Measurements from ENCODE around the gene GRIK3. TPM values are rescaled to one million over a fixed set of nuclear protein-coding genes. Genes with fewer than 3 reads are reported as not detected.

GRIK3 gene
- total RNA-seq, 1 experiment from 2014 or later: not detected

DNA sequence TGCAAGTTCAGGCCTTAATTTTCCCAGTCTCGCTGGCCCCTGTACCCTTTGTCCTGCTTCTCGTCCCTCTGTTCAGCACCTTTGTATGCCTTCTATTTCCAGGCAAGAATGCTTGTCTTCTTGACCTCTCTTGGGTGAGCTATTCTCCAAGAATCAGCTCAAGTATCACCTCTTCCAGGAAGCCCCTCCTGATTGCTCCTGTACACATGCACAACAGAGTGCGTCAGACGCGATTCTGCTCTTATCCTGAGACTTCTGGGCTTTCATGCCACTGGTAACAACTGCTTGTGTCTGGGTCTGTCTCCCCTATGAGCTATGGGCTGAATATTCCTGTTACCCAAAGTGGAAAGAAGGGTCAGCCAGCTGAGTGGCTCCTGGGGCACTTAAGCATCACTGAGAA lies 170.8 kb downstream of the GRIK3 start:
- Histone ChIP-seq H2AFZ (ENCODE audit: low read length) (no peak overlapping the region), H3K27ac (ENCODE audit: low read length) (no peak overlapping the region), H3K4me2 (ENCODE audit: low read length) (no peak overlapping the region), H3K9me3 (ENCODE audit: low read length) (no peaks in the 10 kb centered on the region), H3K4me1 (ENCODE audit: insufficient read depth, low read length) (no peaks in the 10 kb centered on the region), H3K27me3 (ENCODE audit: low read length) (peaks cover 24% of the 10 kb centered on the region), H4K20me1 (ENCODE audit: low read length) (no peaks in the 10 kb centered on the region), H3K79me2 (ENCODE audit: low read length) (no peaks in the 10 kb centered on the region), H3K36me3 (ENCODE audit: low read depth, low read length) (no peaks in the 10 kb centered on the region), H3F3A (ENCODE audit: low read length, unreplicated experiment) (no peaks in the 10 kb centered on the region), H3K9ac (ENCODE audit: low read length) (no peak overlapping the region), H3K4me3 (ENCODE audit: low read length) (no peak overlapping the region), H3K9me2 (replicated peaks; ENCODE audit: low read length) (no peaks in the 10 kb centered on the region)
- no peak for DNase-seq
- ChIA-PET CTCF (no interaction called here), POLR2A (ENCODE audit: unreplicated experiment) (no interaction called here)
- intact Hi-C loops (cut with micrococcal nuclease): no loop called here
- TF ChIP-seq, protein P1, sequence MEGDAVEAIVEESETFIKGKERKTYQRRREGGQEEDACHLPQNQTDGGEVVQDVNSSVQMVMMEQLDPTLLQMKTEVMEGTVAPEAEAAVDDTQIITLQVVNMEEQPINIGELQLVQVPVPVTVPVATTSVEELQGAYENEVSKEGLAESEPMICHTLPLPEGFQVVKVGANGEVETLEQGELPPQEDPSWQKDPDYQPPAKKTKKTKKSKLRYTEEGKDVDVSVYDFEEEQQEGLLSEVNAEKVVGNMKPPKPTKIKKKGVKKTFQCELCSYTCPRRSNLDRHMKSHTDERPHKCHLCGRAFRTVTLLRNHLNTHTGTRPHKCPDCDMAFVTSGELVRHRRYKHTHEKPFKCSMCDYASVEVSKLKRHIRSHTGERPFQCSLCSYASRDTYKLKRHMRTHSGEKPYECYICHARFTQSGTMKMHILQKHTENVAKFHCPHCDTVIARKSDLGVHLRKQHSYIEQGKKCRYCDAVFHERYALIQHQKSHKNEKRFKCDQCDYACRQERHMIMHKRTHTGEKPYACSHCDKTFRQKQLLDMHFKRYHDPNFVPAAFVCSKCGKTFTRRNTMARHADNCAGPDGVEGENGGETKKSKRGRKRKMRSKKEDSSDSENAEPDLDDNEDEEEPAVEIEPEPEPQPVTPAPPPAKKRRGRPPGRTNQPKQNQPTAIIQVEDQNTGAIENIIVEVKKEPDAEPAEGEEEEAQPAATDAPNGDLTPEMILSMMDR (conservative IDR thresholded peaks at IDR 0.05; ENCODE audit: low read depth, low read length): no peak
- TF ChIP-seq EZH2 (IDR thresholded peaks at IDR 0.05; ENCODE audit: low read length, unreplicated experiment): no peak
- TF ChIP-seq EZH2phosphoT487 (IDR thresholded peaks at IDR 0.05; ENCODE audit: borderline replicate concordance, low read length): no peak
- ATAC-seq: no peak
- BruUV-seq (replicated peaks): no TSS peak

DNA sequence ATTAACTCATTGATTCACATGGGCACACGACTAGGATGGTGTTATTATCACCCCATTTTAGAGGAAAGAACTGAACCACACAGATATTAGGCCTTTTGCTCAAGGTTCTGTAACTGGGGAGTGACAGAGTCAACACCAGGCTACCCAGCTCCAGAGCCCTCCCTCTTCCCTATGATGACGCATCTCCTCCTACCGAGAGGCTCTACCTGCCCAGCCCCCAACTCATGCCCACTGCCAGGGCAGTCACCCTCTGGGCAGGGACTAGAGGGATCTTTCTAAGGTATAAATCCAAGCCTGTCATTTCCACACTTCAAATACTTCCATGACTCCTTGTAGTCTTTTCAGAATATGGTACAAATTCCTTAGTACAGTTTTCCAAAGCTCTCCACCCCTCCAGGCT lies 171.3 kb downstream of the GRIK3 start:
- BruUV-seq (replicated peaks): no TSS peak
- intact Hi-C loops (cut with micrococcal nuclease): no loop called here
- no peaks in the 10 kb centered on the region for H3K36me3 ChIP-seq (ENCODE audit: low read depth, low read length)
- no peak overlapping the region for H3K4me3 ChIP-seq (ENCODE audit: low read length)
- ATAC-seq (no peak), DNase-seq (no peak)
- no peak overlapping the region for H2AFZ ChIP-seq (ENCODE audit: low read length)
- ChIA-PET CTCF (no interaction called here), POLR2A (ENCODE audit: unreplicated experiment) (no interaction called here)
- no peak overlapping the region for H3K27ac ChIP-seq (ENCODE audit: low read length)
- no peaks in the 10 kb centered on the region for H3K9me2 ChIP-seq (replicated peaks; ENCODE audit: low read length)
- no peak overlapping the region for H3K9ac ChIP-seq (ENCODE audit: low read length)
- H3K79me2 ChIP-seq (ENCODE audit: low read length): no peaks in the 10 kb centered on the region
- no peaks in the 10 kb centered on the region for H3K4me1 ChIP-seq (ENCODE audit: insufficient read depth, low read length)
- H3K9me3 ChIP-seq (ENCODE audit: low read length): no peaks in the 10 kb centered on the region
- no peaks in the 10 kb centered on the region for H3F3A ChIP-seq (ENCODE audit: low read length, unreplicated experiment)
- H4K20me1 ChIP-seq (ENCODE audit: low read length): no peaks in the 10 kb centered on the region
- TF ChIP-seq EZH2phosphoT487 (IDR thresholded peaks at IDR 0.05; ENCODE audit: borderline replicate concordance, low read length): no peak
- TF ChIP-seq EZH2 (IDR thresholded peaks at IDR 0.05; ENCODE audit: low read length, unreplicated experiment): no peak
- TF ChIP-seq, protein P1 (conservative IDR thresholded peaks at IDR 0.05; ENCODE audit: low read depth, low read length): no peak
- H3K4me2 ChIP-seq (ENCODE audit: low read length): no peak overlapping the region
- H3K27me3 ChIP-seq (ENCODE audit: low read length): peaks cover 28% of the 10 kb centered on the region

DNA sequence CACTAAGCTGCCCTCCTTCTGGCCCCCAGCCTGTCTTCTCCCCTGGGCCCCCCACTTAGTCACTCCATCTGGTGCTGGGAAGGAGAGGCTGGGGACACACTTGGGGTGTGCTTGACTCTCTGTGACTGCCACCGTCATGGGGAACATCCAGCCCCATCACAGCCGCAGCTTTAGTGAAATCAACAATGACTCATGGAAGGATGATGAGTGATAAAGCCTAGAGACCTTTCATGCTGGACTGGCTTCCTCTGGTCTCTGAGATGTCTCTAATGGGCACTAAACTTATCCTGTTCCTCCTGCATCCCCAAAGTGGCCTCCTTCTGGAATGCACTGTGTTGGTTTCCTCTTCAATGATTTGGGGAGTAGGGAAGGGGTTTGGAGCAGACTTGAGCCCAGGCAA lies 172.9 kb downstream of the GRIK3 start:
- Histone ChIP-seq H3F3A (ENCODE audit: low read length, unreplicated experiment) (no peaks in the 10 kb centered on the region), H3K4me1 (ENCODE audit: insufficient read depth, low read length) (no peaks in the 10 kb centered on the region), H3K9ac (ENCODE audit: low read length) (no peak overlapping the region), H3K4me2 (ENCODE audit: low read length) (no peak overlapping the region), H3K27me3 (ENCODE audit: low read length) (peaks cover 45% of the 10 kb centered on the region), H3K36me3 (ENCODE audit: low read depth, low read length) (no peaks in the 10 kb centered on the region), H2AFZ (ENCODE audit: low read length) (no peak overlapping the region), H4K20me1 (ENCODE audit: low read length) (no peaks in the 10 kb centered on the region), H3K9me3 (ENCODE audit: low read length) (no peaks in the 10 kb centered on the region), H3K79me2 (ENCODE audit: low read length) (no peaks in the 10 kb centered on the region), H3K4me3 (ENCODE audit: low read length) (no peak overlapping the region), H3K9me2 (replicated peaks; ENCODE audit: low read length) (no peaks in the 10 kb centered on the region), H3K27ac (ENCODE audit: low read length) (no peak overlapping the region)
- CTCF ChIA-PET: no interaction called here
- POLR2A ChIA-PET (ENCODE audit: unreplicated experiment): no interaction called here
- ATAC-seq (no peak), DNase-seq (no peak)
- intact Hi-C loops (cut with micrococcal nuclease): no loop called here
- no peak for TF ChIP-seq EZH2 (IDR thresholded peaks at IDR 0.05; ENCODE audit: low read length, unreplicated experiment)
- TF ChIP-seq, protein P1 (conservative IDR thresholded peaks at IDR 0.05; ENCODE audit: low read depth, low read length): no peak
- TF ChIP-seq EZH2phosphoT487 (IDR thresholded peaks at IDR 0.05; ENCODE audit: borderline replicate concordance, low read length): no peak
- BruUV-seq (replicated peaks): no TSS peak
